NCI-H2196 treated with DMSO at 0.1 percent for 48 hours (cell line): ENCODE measurements around the gene PARN.
"Not testable (repeated sequence)": the region's sequence is repeated elsewhere in the genome, so short reads cannot be mapped to it uniquely, and the experiment has no call there.

Experiments used
- DNase-seq: peaks from one replicate; lab custom pipeline; 2025; ENCODE audit not compliant: unreplicated experiment; lab: John Stamatoyannopoulos, UW

PARN gene

DNA sequence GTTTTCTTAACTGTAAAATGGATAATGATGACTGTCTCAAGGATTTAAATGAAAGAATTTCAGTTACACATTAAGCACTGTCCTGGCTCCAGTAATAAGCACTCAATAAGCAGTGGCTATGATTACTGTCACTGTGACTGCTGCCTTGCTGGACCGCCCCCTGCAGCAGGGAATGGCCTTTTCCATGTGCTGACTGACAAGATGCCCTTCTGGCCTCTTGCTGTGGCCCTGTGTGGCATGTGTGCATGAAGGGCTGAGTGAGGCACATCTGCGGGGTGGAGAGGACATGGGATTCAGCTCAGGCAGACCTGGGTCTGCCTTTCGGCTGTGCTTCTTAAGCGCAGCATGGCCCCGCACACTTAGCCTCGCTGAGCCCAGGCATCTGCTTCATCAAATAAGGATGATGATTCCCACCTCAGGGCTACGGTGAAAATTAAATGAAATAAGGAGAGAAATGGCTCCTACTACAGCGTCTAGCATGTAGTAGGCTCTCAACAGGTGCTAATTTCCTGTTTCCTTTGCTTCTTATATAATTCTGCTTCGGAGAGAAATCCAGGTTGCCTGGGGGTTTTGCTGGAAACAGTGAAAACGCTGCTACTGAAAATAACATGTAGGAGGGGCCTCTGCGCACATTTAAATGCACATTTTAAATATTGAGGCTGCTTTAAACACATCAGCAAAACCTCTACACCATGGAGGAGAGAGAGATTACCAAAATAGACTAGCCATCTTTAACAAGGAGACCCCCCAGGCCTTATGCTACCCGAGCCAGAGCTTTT is 183.9 kb downstream of the PARN start:
- no peak for DNase-seq

DNA sequence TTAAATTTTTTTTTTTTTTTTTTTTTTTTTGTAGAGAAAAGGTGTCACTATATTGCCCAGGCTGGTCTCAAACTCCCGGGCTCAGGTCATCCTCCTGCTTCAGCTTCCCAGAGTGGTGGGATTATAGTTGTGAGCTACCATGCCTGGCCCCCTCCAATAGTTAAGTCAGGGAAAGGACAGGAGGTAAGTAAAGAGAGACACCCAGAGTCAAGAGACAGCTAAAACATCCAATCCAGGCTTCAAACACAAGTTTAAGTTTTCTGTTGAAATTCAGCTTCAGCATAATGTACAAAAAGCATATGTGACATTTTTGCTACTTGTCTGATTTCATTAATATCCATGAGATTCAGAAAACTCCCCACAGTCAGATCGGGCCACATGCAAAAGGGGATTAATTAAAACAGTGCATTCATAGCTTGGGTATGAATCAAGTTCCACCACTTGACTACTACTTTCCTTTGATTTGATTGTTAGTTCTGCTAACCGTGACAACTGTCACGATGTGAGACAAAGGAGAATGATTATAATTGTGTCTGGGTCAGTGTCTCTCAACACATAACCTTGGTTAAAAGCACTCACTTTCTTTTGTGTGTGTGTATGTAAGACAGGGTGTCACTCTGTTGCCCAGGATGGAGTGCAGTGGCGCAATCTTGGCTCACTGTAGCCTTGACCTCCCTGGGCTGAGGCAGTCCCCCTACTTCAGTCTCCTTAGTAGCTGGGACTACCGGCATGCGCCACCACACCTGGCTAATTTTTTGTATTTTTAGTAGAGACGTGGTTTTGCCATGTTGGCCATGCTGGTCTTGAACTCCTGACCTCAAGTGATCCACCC is 184.9 kb downstream of the PARN start:
- DNase-seq, result no peak

DNA sequence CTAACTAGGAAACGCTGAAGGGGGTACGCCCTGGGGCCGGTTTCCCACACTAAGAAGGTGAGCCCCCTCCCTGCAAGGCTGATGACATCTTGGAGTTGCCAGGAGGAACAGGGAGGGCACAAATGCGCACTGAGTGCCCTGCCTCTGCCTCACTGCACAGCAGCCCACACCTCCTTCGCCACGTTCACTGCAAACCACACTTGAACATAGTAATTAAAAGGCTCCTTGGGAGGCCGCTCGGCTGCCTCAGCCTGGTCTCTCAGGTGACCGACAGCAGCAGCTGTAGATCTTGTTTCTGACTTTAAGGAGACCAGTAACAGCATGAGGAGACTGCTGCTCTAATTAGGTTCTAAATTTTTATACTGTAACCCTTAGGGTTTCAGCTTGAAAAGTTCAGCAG is 188.5 kb downstream of the PARN start:
- not testable (repeated sequence) for DNase-seq

DNA sequence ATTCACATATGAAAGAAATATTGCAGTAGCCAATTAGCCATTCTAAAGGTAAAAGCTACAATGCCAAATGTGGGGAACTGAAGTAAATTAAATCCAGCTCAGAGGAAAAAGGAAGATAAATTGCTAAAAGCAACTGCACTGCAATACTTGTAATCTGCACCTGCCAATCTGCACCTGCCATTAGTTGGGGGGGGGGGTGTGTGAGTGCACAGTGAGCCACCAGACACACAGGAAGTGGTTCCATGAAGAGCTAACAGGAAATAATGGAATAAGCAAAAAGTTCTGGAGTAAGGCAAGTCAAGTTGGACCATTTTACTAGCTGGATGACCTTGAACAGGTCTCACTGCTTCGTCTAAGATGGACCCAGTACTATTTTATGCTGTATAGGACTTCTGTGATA is 191.8 kb downstream of the PARN start:
- no peak for DNase-seq

- no peak for DNase-seq
These were observed 192.6 kb downstream of the PARN start for GRCh38 chr16:14437426-14437825.

DNA sequence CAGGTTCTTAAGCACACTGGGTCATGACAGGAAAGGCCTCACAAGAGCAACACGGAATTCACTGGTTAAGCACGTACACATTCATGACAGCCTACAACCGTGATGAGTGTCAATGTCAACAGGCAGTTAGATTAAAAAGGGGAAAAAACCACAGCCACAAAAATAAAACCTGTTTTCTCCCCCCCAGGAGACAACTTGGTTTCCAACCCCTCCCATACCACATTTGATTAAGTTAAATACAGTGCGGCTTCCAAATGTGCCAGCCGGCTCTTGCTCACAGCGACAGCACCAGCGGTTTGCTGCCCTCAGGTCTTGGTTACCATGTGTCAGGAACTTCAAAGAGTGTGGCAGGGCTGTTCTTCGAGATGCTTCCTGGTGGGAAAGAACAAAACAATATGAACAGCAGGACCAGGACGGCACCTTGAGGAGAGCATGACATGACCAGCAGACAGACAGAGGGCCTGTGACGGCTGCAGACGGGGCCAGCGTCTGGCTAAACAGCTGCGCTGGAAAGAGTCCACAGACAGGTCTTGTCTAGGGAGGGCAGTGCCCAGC is 193.6 kb downstream of the PARN start:
- no peak for DNase-seq

DNA sequence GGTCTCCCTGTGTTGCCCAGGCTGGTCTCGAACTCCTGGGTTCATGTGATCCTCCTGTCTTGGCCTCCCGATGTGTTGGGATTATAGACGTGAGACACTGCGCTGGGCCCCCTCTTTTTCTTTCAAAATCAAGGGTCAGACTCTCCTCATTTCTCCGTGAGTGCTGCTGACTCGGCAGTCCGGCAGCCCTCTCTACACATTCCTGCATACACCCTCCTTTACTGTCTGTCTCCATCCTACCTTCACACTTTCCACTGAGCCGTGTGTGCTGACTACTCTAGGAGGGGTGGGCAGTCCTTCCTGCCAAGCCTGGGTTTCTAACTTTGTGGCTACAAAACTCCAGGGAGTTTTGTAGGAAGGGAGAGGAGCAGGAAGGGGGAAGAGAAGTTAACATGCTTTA is 195.2 kb downstream of the PARN start:
- DNase-seq, result no peak

DNA sequence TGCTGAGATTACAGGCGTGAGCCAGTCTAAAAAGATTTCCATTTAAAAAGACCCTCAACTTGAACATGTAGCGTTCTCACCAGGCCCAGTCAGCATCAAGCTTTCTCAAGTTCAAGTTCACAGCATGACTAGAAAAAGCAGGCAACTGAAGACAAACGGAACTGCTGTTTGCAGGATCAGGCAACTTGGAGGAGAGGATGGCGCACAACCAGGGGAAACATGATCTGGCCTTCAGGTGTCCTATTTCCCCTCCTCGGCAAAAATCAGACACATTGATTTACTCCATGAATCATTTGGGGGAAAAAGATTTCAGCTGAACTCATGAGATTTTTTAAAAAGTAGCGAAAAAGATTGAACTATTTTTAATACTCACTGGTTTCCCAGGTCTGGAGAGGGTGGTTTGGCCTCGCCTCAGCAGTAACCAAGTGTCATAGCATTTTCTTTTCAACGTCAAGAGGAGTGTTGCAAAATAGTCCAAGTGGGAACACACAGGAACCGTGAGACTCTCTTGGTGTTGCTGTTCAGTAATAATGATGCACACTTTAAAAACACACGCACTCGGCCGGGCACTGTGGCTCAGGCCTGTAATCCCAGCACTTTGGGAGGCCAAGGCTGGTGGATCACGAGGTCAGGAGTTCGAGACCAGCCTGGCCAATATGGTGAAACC is 201.0 kb downstream of the PARN start:
- not testable (repeated sequence) for DNase-seq

DNA sequence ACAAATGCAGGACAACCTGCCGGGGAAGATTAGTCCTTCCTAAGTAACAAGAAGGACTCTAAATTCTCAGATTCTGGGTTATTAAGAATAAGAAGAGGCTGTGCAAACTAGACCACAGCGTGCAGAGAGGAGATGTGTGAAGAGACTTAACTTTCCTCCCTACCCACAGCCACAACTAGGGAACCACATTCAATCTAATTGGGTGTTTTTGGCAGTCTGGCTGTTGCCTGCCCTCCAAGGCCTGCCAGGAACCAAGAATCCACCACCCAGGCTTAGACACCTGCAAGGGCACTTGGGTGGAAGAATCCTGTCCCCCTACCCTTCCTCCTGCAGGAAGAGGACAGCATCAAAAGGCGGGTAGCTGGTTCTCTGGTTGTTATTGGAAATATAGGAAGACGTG is 202.0 kb downstream of the PARN start:
- DNase-seq, result no peak

GRCh38 chr16:14427371-14427948 is 202.6 kb downstream of the PARN start:
- DNase-seq, result no peak

DNA sequence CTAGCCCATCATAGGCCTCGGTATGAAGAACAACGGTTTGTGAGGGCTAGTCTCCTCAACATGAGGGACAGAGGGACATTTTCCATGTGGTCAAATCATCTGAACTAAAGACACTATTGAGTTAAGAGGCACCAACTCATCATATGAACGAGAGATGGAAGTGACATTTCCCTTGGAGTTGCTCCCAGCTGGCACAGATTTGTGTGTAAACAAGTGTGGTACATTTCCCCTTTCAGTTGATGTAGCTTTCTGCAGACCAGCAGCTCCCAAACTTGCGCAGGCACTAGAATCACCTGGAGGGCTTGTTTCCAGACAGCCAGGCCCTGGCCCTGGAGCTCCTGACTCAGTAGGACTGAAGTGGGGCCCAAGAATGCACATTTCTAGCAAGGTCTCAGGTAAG is 205.5 kb downstream of the PARN start:
- no peak for DNase-seq

DNA sequence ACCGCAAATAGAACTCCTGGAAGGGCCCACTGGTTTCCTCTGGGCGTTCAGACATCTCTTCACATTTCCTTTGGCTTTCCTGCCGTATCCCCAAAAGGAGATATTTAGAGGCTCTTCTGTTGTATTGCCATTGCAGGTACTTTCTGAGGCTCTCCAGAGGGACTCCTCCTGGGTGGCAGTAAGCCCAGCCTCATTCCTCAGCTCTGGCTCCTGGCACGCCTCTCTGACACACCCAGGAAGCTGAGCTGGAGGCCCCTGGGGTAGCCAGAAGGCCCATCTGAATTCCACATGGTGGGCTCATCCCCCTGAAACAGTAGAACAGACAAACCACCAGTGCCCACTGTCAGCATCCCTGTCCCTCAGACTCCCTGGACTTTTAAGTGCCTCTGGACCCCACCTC is 206.7 kb downstream of the PARN start:
- no peak for DNase-seq

DNA sequence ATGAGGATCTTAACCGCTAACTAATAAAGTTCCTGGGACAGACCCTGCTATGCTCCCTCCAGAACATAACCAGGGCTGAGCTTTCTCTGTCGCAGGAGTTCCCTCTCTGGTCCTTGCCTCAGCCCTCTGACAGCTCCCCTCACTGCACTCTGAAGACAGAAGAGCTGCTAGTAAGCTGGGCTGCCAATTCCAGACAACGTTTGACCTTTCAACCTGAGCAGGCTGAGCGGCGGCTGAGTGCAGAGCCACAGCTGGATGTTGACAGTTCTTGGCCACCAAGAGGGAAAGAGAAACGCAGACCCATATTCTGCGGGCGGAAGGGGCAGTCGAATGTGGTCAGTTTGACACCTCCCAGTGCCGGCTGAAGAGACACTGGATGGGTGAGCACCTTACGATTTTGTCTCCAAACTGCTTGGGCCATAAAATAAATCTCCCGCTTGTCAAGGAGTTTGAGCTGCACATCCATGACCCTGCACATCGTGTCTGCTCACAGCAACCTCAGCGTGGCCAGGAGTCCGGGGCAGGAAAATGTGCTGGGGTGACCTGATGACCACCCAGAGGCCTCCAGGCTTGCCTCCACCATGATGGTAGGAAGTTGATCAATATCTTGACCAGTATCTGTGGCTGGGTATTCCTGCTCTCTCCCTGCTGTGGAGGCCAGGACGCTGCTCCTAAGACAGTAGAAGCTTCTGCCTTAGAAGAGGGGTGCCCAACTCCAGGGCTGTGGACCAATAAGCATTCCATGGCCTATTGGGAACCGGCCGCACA is 209.2 kb downstream of the PARN start:
- DNase-seq, result no peak

GRCh38 chr16:14420243-14420642 is 209.8 kb downstream of the PARN start:
- not testable (repeated sequence) for DNase-seq

GRCh38 chr16:14419817-14420216 is 210.2 kb downstream of the PARN start:
- DNase-seq, result no peak

- no peak for DNase-seq
These were observed 211.2 kb downstream of the PARN start for GRCh38 chr16:14418795-14419225.

DNA sequence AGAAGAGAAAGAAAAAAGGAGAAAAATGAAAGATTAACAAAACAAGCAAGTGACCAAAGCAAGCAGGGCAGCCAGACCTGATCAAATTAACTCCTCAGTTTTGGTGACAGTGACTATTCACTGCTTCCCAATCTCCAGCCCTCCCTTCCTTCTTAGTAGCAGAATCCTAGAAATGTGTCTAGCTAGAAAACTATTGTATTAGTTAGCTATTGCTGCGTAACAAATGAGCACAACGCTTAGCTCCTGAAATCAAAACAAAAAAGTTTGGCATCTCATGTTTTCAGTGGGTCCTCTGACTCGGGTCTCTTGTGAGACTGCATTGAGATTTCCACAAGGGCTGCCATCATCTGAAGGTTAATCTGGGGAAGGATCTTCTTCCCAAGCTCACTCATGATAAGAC is 213.9 kb downstream of the PARN start:
- no peak for DNase-seq

DNA sequence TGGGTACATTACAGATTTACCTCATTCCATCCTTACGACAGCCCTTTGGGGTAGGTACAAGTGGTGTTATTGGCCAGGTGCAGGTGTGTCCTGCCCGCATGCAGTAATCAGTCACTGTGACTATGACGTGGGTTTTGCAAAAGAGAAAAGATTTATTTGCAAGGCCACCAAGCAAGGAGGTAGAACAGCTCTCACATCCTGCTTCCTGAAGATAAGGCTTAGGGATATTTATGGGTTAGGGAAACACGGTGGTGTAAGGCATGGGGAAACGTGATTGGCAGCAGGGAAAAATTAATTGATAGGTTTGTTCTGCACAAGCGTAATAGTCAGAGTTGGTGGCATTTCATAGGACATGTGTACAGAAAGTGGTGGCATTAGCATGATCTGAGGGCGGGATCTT is 214.8 kb downstream of the PARN start:
- no peak for DNase-seq

- no peak for DNase-seq
These were observed 220.5 kb downstream of the PARN start for GRCh38 chr16:14409563-14409962.

DNA sequence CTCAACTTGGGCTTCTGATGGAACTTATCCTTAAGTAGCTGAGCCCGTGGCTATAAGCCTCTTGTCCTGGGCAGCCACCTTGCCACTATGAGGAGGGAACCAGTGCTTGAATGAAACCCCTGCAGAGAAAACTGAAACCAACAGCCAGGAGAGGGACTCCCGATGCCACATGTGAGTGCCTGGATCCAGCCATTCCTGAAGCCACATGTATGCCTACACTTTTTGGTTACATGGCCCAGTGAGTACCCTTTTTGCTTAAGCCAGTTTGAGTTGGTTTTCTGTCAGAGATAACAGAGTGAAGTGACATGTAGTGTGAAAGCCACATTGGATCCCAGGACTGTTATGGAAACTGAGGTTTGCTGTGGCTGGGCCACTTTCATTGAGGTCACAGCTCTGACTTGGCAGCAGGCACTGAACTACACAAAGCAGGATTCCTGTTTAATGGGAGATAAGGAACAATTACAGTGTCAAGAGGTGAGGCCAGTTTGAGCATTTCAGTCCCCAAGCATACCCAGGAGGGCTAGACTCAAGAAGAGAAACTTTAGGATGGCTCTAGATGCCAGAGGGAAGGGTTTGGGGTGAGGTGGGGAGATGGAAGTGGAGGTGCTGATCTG is 222.2 kb downstream of the PARN start:
- no peak for DNase-seq
